K562 treated with DMSO at 1 percent for 12 hours (cell line): Measurements from ENCODE around the gene WDR86. TPM values are rescaled to one million over a fixed set of nuclear protein-coding genes. Genes with fewer than 3 reads are reported as not detected.

Experiments
- total RNA-seq: library from RNA; unstranded; fragments of 300-600 nt; gene quantifications from 2 replicates; pipeline ENCODE4 v1.2.3, GENCODE V29; 2022; ENCODE audit not compliant: insufficient read depth

Gene WDR86
- total RNA-seq: 0.53 TPM in 1 of 2 replicates, not detected in the other

DNA sequence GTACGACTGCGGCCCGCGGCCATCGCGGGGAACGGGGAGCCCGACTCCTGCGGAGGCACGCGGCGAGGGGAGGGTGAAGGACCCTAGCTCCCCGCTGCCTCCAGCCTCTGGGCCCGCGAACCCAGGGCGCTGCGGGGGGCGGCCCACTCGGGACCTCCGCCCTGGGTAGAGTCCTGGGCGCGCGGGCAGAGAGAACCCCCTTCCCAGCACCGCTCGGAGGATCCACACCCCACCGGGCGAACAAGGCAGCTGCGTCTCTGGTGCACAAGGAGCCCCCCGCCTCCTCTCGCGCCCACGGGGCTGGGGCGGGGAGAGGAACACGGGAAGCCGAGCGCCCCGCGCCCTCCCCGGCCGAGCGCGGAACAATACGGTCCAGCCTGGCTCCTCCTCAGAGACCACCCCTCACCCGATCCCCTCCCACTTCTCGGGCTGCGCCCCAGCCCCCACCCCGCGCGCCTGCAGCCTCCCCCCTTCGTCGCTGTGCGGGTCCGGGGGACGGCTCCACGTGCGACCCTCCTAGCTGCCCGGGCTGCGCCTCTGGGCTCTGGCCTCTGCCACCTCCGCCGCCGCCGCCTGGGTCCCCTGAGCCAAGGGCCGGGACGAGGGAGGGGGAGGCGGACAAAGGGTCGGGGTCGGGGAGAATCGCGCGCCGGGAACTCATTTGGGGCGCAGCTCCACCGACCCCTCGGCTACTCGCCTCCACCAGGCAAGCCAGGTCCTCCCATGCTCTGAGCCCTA, at the start of gene WDR86:
Gene WDR86 (minus strand): TSS at position 372 of the 738 bp plus-strand sequence. CDS start 449 bp downstream, outside the sequence.

DNA sequence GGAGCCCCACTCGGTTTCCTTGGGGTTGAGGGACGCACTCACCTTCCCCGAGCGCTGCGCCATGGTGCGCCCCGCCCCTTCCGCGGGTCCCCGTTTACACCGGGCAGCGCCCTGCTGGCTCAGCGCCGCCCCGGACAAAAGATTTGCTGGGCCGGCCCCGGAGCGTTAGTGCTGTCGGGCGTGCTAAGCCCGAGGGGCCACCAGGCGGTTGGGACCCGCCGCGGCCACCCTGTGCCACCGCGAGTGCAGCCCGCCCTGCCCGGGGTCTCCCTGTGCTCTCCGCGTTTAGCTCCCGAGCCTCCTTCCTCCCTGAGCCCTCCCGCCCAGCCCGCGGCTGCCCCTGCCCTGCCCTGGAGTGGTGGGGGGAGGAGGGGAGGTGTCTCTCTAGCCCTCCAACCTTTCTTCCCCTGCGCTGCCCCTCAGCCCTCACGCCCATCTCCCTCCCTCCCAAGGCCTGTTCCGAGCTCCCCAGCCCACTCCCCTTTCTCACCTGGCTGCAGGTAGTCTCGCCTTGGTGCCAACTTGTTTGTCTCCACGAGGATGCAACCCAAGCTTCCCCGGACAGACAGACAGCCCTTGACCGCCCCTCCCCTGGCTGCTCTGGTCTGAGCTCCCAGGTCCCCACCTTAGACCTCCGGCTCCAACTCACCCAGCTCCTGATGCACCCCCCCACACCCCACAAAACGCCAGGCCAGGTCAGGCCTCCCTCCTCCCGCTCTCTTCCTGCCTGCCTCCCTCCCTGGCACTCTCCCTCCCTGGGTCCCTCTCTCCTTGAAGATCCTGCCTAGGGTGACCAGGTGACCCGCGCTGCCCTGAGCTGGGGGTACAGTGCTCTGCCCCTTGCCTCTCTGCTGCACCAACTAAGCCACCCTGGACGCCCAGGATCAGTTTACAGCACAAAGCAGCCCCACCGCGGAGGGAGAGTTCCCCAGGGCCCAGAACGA, 30.3 kb upstream of the WDR86 start, which contains the start of gene CRYGN:
Gene CRYGN (minus strand): TSS at position 287 of the 944 bp plus-strand sequence. CDS start 224 bp downstream, at position 63.

GRCh38 chr7:151341357-151342101, 68.3 kb downstream of the WDR86 start, which contains the start of gene NUB1:
TSS of gene NUB1 (plus strand) at chr7:151341812. CDS start at chr7:151345350, 3,538 bp downstream.

Other genes starting within 250 kb of the WDR86 start
- gene GBX1, start 242.3 kb downstream of the WDR86 start, total RNA-seq: not detected in 2 replicates
- not detected in 2 replicates for gene ASB10, start 222.8 kb downstream of the WDR86 start, total RNA-seq
- not detected in 2 replicates for gene H2BK1, start 199.6 kb downstream of the WDR86 start, total RNA-seq
- 30.6 and 56.6 TPM in 2 replicates for gene ABCF2, start 182.8 kb downstream of the WDR86 start, total RNA-seq
- 52.2 and 73.3 TPM in 2 replicates for gene CHPF2, start 177.6 kb downstream of the WDR86 start, total RNA-seq
- gene SMARCD3, start 161.3 kb downstream of the WDR86 start, total RNA-seq: 2.6 and 8.6 TPM in 2 replicates
- 58.7 and 96.9 TPM in 2 replicates for gene NUB1, start 68.2 kb downstream of the WDR86 start, total RNA-seq
- not detected in 2 replicates for gene CRYGN, start 30.1 kb upstream of the WDR86 start, total RNA-seq
- gene RHEB, start 109.9 kb upstream of the WDR86 start, total RNA-seq: 72.2 and 110 TPM in 2 replicates